Bronchial epithelial cell (primary cell): ENCODE data around the gene TWF2. TPM values are rescaled to one million over a fixed set of nuclear protein-coding genes. Genes with fewer than 3 reads are reported as not detected.

Source experiments
- DNase-seq: peaks from one replicate; pipeline ENCODE4 v3.0.0-alpha.2; 2010; ENCODE audit warnings: low read depth
- FAIRE-seq: peaks from 2 replicates; lab custom pipeline; 2011; peaks lifted over from hg19 to GRCh38; lab: Jason Lieb, UNC
- H3K27me3 ChIP-seq: 2 replicates; pipeline ENCODE4 v1.5.1; 2011; ENCODE audit warnings: low read length; ENCODE audit not compliant: control insufficient read depth, insufficient read depth
- H3K36me3 ChIP-seq: 2 replicates; pipeline ENCODE4 v1.5.1; 2011; ENCODE audit warnings: low read length; ENCODE audit not compliant: control insufficient read depth, insufficient read depth
- H3K4me3 ChIP-seq: 2 replicates; pipeline ENCODE4 v1.5.1; 2011; ENCODE audit warnings: mild to moderate bottlenecking, low read depth, low read length, control low read depth
- CTCF ChIP-seq: IDR thresholded peaks from 2 replicates; pipeline ENCODE4 v1.5.1; 2011; ENCODE audit warnings: mild to moderate bottlenecking, moderate library complexity, low read length, control low read depth, inconsistent platforms; ENCODE audit not compliant: insufficient read depth, severe bottlenecking
- total RNA-seq: library from RNA; depleted of rRNA; stranded (reverse); fragments of >200 nt; gene quantifications from 2 replicates; pipeline ENCODE4 v1.2.1, GENCODE V29; 2014

Gene TWF2
- total RNA-seq, 1 donor from 2014 or later: 57.7 TPM

DNA sequence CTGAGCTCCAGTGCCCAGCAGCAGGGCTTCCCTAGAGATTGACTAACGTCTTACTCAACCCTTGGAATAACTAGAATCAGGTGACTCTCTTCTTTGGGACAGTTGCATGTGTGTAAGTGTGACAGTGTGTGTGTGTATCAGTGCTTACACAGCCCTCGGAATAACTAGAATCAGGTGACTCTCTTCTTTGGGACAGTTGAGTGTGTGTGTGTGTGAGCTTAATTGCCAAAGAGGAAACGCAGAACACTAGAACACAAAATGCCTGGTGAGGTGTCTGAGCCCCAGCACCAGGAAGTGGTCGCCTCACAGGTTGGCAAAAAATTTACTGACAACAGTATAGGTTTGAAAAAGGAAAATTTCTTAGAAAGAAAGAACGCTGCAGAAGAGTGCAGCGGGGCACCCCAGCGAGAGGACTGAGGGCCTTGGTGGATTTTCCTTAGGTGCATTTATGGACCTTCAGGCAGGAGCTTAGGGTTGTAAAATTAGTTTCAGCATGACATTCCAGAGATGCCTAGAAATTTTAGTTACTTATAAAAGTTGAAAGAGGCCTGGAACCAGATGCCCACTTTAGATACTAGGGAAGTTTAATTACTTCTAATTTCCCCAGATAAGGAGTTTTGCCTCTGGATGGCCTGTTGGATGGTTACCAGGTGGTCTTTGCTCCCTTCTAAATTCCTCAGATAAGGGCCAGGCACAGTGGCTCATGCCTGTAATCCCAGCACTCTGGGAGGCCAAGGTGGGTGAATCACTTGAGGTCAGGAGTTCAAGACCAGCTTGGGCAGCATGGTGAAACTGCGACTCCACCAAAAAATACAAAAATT lies 43.2 kb upstream of the TWF2 start:
- no peak for FAIRE-seq

DNA sequence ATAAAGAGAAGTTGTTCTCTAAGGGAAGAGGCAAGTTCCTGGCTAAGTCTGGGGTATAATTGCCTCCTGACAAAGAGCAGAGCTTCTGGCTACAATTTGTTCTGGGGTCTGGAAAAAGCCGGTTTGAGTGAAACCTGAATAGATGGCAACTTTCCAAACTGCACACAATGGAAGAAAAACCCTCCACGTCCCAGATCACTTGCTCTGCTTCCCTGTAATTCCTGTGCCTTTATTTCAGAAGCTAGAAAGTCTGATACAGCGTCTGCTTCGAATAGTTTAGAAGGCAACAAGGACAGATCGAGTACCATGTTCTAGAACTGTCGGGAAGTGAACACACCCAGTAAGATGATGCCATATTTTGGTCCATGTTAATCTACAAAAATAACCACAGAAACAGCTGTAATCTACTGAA lies 41.1 kb upstream of the TWF2 start:
- H3K36me3 ChIP-seq: no peaks in the 10 kb centered on the region
- H3K4me3 ChIP-seq: no peak overlapping the region
- no peak for DNase-seq
- no peak for TF ChIP-seq CTCF
- H3K27me3 ChIP-seq: no peaks in the 10 kb centered on the region
- no peak for FAIRE-seq

More for the DNA sequence above, 43.2 kb upstream of the TWF2 start:
- Histone ChIP-seq H3K27me3 (no peaks in the 10 kb centered on the region), H3K4me3 (no peak overlapping the region), H3K36me3 (no peaks in the 10 kb centered on the region)
- DNase-seq: no peak
- no peak for TF ChIP-seq CTCF

- H3K36me3 ChIP-seq: no peaks in the 10 kb centered on the region
- TF ChIP-seq CTCF: no peak
- FAIRE-seq (no peak), DNase-seq (no peak)
- no peak overlapping the region for H3K4me3 ChIP-seq
- H3K27me3 ChIP-seq: no peaks in the 10 kb centered on the region
Observed at GRCh38 chr3:52279596-52279995, 40.6 kb upstream of the TWF2 start.

DNA sequence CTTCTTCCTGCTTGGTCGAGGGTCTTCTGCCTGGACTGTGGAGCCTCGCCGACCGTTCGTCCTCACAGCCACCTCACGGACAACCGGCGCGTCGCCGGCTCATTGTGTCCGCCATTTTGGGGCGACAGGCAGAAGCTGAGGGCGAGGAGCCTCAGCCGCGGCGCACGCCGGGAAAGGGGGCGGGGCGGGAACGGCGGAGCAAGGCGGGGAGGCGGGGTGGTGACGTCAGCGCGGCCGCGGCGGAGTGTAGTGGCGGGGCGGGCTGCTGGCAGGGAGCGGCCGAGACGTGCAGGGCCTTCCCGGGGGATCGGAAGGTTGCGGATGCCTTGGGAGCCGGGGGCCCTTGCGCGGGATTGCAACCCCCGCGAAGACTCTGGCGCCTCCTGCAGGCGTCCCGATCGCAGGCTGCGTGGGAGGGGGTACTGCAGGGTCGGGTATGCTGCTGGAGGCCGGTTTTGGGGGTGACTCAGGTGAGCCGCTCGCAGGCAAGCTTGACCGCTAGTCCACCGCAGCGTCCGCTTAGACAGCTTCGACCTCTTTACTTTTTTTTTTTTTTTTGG lies 39.6 kb upstream of the TWF2 start, which contains the start of gene WDR82:
Gene WDR82 (minus strand): TSS at position 140 of the 560 bp plus-strand sequence. CDS start 288 bp downstream, outside the sequence.
- Histone ChIP-seq H3K36me3 (no peaks in the 10 kb centered on the region), H3K4me3 (peak within 1 kb of the TSS; percentile 73), H3K27me3 (no peaks in the 10 kb centered on the region)
- FAIRE-seq (no peak), DNase-seq (peak; percentile 77)
- peak; percentile 63 for TF ChIP-seq CTCF

- FAIRE-seq (no peak), DNase-seq (peak; percentile 42)
- no peaks in the 10 kb centered on the region for H3K36me3 ChIP-seq
- H3K4me3 ChIP-seq: peak overlapping the region; percentile 73
- peak; percentile 53 for TF ChIP-seq CTCF
- H3K27me3 ChIP-seq: no peaks in the 10 kb centered on the region
Observed at GRCh38 chr3:52277972-52278509, 39.1 kb upstream of the TWF2 start.
